ENCODE data around the gene ACTA2.
A peak's percentile ranks its signal among the peaks of the same experiment; 100 is the strongest.

The ACTA2 gene

GRCh38 chr10:88989423-88989822 is 36.9 kb upstream of the ACTA2 start:
- H3K4me3 ChIP-seq (ENCODE audit: low read depth, low read length), result peak overlapping the region; percentile 91
- TF ChIP-seq CTCF (IDR thresholded peaks at IDR 0.05; ENCODE audit: low read depth, low read length), result no peak

DNA sequence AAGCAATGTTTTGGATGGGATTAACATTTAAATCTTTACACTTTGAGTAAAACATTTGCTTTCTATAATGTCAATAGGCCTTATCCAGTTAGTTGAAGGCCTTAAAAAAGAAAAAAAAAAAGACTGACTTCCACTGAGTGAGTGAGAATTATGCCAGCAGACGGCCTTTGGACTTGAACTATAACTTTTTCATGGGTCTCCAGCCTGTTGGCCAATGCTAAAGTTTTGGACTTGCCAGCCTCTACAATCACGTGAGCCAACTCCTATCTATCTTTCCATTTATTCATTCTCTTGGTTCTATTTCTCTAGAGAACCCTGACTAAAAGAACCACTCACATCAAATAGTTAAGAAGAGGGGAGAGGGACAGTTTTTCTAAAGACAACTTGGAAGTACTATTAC is 35.3 kb upstream of the ACTA2 start:
- no peak overlapping the region for H3K4me3 ChIP-seq (ENCODE audit: low read depth, low read length)
- no peak for TF ChIP-seq CTCF (IDR thresholded peaks at IDR 0.05; ENCODE audit: low read depth, low read length)

- no peak for TF ChIP-seq CTCF (IDR thresholded peaks at IDR 0.05; ENCODE audit: low read depth, low read length)
- no peak overlapping the region for H3K4me3 ChIP-seq (ENCODE audit: low read depth, low read length)
Measured at GRCh38 chr10:88987243-88987725, 34.7 kb upstream of the ACTA2 start.

DNA sequence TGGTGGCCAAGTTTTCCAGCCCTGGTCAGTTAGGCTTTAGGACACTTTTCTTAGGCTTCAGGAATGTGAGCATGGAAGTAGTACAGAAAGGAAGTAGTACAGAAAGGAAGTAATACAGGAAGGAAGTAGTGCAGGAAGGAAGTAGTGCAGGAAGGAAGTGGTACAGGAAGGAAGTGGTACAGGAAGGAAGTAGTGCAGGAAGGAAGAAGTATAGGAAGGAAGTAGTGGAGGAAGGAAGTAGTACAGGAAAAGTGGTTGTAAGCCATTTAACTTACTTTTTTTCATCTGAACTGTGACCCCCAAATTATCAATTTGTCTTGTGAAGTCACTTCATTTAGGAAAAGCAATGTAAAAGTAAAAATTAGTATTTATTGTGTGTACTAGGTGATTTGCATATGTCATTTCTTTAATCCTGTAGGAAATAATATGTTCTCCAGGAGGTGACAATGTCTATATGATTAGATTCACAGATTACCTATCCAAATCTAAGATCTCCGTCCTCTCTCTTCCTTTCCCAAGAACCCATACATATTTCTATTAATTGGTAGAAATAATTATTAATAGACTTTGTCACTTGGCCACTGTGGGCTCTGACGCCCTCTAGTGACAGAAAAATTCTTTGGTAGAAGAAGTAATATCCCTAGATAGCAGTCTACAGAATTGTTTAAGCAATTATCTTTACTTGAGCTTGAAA is 34.1 kb upstream of the ACTA2 start:
- TF ChIP-seq CTCF (IDR thresholded peaks at IDR 0.05; ENCODE audit: low read depth, low read length), result peak; percentile 45; the same call in 1 of the 2 replicates
- H3K4me3 ChIP-seq (ENCODE audit: low read depth, low read length), result no peak overlapping the region

DNA sequence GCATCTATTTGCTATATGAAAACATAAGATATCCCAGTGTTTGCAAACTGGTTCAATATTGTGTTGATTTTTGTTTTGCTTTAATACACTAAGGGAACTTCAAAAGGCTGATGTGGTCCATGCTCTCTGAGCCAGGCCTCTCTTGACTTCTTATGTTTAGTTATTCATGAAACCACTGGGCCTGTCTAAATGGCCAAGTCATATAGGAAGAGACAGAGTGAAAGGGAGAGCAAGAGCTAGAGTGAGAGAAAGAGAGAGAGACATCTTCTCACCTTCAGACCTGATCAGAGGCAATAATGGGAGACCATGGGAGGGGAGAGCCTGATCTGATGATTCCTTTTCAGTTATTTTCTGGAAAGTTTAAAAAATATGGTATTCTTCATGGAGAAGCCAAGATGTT is 32.0 kb upstream of the ACTA2 start:
- TF ChIP-seq CTCF (IDR thresholded peaks at IDR 0.05; ENCODE audit: low read depth, low read length), result no peak
- no peak overlapping the region for H3K4me3 ChIP-seq (ENCODE audit: low read depth, low read length)

GRCh38 chr10:88983939-88984338 is 31.4 kb upstream of the ACTA2 start:
- TF ChIP-seq CTCF (IDR thresholded peaks at IDR 0.05; ENCODE audit: low read depth, low read length), result no peak
- H3K4me3 ChIP-seq (ENCODE audit: low read depth, low read length), result no peak overlapping the region

GRCh38 chr10:88983206-88983605 is 30.6 kb upstream of the ACTA2 start:
- H3K4me3 ChIP-seq (ENCODE audit: low read depth, low read length), result no peak overlapping the region
- no peak for TF ChIP-seq CTCF (IDR thresholded peaks at IDR 0.05; ENCODE audit: low read depth, low read length)
